Cortex of kidney (tissue), 1 donor: ENCODE measurements around the gene ERGIC3.

Experiments
- DNase-seq: peaks from one replicate; lab custom pipeline; 2025; lab: John Stamatoyannopoulos, UW

The ERGIC3 gene

DNA sequence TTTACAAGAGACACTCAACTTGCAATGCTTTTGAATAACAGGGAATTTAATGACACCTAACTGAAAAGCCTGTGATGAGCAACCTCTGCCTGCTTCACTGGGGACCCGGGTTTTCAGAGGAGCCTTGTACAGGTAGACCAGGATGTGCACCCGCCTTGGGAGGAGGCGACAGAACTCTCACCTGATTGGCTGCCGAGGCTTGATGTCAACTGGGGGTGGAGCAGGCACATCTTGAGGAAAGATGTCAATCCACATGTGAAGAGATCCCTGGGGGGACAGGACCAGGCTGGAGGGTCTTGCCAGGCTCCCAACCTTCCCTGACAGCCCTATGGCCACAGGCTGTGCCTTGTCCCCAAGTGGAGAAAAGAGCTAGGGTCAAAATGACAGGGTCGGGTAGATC lies 19.8 kb downstream of the ERGIC3 start:
- no peak for DNase-seq

DNA sequence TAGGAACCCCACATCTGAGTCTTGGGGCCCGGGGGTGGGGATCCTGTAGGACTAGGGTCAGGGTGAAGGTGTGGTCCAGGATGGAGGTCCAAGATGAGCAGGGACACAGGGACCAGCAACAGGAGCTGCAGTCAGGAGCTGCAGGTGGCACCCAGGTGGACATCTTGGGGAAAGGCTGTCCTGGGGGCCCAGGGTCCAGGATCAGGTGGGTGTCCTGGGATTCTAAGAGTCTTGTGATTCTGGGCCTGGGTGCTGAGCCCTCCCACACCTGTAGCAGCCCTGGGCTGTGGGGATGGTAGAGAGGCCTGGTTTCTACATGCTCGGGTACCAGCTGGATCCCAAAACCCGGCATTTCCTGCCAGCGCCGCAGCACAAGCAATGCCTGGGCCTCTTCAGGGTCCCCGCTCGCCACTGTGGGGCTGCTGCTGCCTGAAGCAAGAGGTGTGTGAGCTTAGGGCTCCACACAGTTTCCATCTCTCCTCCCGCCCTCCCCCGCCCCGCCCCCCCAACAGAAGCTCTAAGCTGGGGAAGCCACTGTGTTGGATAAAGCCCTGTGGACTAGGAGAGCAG lies 20.7 kb downstream of the ERGIC3 start:
- DNase-seq: no peak

DNA sequence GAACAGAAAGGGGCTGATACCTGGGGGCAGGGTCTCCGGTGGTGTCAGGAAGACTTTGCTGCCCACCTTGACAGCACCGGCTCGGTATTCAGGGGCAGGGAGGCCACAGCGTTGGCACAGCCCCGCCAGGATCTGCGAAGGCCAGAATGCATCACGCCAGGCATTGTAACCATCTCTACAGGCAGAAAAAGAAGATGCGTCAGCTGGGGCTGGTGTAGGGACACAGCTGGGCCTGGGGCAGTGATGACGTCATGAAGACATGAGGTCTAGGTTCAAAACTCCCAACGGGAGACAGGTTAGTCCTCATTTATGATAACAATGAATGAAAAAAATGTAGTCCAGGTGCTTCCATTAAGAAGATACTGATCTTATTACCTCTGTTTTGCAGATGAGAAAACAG lies 22.0 kb downstream of the ERGIC3 start:
- no peak for DNase-seq

DNA sequence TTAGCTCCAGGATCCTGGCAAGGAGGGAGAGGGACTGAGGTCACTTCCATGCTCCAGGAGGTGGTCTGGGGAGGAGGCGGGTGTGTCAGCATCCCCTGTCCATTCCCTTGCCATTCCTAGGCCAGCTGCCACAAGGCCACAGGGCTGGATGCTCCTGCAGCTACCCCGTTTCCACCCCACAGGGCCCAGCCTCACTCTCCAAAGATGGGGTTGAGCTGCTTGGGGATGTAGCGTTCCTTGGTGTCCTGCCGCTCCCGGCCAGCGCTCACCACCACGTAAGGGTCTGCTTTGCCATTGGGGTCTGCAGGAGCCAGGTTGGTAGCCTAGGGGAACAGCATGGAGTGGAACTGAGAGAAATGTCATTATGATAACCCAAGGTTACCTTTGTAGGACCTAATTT lies 23.0 kb downstream of the ERGIC3 start:
- DNase-seq: no peak

DNA sequence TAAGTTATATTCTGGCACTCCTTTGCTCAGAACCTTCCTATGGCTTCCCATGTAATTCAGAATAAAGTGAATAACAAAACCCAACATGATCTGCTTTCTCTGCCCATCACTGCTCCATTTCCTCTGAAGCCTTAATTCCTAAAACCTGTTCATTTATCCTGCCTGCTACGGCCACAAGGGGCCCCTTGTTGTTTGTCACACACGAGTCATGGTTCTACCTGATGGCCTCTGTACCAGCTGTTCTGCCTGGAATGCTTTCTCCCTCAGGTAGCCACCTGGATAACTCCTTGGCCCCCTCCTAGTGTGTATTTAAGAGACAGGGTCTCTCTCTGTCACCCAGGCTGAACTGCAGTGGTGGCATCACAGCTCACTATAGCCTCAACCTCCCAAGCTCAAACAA lies 26.8 kb downstream of the ERGIC3 start:
- no peak for DNase-seq

DNA sequence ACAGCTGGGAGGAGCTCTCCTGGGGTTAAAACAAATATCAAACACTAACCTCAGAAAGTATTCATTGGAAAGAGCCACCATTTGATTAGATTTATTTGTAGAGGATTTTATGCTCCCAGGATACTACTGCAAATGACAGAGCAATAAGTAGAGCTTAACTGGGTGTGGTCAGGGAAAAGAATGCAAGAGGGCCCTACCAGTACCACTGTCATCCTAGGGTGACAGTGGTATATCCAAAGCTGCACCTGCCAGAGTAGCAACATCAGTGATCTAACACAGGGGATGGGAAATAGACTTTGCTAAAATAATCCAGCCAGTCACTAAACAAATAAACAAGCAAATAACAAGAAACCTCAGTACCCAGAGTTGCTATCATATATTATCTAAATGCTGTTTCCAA lies 29.7 kb downstream of the ERGIC3 start:
- no peak for DNase-seq

DNA sequence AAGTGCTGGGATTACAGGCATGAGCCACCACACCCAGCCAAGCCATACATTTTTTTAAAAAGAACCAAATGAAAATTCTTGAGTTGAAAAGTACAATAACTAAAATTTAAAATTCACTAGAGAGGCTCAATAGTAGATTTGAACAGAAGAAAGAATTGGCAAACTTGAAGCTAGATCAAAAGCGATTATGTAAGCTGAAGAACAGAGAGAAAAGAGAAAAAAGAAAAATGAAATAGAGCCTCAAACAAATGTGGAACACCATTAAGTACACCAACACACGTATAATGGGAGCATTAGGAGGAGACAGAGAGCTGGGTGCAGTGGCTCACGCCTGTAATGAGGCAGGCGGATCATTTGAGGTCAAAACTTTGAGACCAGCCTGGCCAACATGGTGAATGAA lies 31.0 kb downstream of the ERGIC3 start:
- no peak for DNase-seq

DNA sequence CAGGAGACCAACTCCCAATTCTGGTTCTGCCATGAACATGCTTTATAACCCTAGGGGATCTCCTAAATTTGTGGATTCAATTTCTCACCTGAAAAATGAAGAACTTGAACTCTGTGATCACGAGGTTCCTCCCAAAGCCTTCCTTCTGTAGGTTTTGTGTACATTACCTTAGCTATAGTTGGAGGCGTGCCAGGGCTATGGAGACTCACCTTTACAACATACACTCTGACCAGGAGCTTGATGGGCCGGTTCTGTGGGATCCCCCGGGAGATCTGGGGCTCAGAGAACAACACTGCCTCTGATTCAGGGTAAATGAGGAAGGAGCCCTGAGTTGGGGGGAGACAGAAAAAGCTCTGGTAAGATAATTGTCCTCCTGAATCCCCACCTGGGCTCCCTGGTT lies 34.1 kb downstream of the ERGIC3 start:
- no peak for DNase-seq

DNA sequence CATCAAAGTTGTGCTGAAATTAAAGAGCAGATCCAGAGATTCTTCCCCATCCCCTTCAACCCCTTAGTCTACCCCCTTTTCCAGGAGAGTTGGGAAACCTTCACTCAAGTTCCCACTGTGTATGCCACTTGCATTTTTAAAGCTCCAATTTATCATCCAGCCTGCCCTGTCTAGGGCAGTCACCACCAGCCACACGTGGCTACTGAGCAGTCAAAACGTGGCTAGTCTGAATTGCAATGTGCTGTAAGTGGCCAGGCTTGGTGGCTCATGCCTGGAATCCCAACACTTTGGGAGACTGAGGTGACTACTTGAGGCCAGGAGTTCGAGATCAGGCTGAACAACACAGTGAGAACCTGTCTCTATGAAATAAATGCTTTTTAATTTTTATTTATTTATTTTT lies 34.9 kb downstream of the ERGIC3 start:
- no peak for DNase-seq

DNA sequence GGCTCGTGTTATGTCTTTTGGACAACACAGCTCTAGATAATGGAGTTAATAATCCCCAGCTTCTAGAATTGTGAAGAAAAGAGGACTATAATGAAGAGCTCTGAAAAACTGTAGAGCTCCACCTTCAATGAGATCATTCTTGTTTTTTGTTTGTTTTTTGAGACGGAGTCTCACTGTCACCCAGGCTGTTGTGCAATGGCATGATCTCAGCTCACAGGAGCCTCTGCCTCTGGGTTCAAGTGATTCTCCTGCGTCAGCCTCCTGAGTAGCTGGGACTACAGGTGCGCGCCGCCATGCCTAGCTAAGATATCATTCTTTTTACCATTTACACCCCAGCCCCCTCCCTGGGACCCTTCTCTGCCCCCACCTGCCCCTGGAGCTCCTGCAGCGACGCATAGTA lies 36.6 kb downstream of the ERGIC3 start:
- no peak for DNase-seq

DNA sequence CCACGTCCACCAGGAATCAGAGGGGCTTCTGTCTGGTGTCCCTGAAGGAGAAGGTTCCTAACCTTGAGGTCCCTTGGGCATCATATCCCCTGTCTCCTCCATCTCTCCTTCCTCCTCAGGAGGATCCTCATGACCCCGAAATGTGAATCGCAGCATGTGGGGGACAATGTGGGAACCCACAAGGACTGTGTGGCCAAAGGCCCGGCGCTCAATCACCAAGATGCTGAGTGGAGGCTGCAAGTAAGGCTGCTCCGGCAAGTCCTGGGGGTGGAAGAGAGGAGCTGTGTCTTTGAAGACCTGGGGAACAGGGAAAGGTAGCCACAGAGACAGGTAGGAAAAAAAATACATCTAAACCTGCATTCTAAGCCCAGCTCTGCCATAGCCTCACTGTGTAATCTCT lies 37.3 kb downstream of the ERGIC3 start:
- no peak for DNase-seq

DNA sequence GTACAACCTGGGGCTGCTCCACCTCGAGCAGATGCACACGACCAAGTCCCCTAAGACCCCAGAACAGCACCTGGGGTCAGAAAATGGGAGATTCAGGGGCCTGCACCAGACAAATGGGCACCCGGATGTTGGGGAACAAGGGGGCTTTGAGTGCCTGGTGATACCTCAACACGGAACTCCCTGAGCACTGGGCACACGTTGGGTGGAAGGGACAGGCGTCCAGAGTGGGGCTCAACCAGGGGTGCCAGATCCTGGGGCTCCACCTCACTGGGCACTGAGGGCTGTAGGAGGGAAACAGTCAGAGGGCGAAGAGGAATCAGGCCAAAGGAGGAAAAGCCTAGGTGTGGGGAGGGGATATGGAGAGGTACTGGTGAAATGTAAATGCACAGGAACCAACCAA lies 40.3 kb downstream of the ERGIC3 start:
- DNase-seq: no peak

DNA sequence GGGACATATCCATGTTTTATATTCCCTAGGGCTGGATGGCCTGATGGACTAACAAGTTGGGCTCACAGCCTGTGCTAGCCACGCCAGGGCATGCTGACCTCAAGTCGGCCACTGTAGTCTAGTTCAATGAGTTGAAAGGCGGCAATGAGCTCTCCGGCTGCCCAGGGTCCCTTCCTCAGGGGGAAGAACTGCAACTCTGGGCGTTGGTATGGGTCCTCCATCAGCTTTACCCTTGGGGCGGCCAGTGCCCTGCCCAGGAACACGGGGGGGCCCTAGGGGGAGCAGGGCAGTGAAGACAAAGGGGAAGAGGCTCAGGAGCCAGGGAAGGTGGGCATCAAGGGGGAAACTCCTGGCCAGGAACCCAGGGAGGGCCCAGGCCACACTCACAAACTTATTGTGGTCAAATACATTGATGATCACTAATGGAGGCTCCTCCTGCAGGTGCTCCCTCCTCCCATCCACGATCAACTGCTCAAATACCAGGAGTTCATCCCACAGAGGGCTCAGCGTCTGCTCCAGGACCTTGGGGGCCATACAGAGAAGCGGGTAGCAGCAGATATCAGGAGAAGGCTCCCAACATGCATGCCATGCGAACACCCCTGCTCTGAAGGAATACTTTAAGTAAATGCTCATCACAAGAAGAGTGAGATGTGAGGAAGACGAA lies 41.0 kb downstream of the ERGIC3 start:
- DNase-seq: no peak

DNA sequence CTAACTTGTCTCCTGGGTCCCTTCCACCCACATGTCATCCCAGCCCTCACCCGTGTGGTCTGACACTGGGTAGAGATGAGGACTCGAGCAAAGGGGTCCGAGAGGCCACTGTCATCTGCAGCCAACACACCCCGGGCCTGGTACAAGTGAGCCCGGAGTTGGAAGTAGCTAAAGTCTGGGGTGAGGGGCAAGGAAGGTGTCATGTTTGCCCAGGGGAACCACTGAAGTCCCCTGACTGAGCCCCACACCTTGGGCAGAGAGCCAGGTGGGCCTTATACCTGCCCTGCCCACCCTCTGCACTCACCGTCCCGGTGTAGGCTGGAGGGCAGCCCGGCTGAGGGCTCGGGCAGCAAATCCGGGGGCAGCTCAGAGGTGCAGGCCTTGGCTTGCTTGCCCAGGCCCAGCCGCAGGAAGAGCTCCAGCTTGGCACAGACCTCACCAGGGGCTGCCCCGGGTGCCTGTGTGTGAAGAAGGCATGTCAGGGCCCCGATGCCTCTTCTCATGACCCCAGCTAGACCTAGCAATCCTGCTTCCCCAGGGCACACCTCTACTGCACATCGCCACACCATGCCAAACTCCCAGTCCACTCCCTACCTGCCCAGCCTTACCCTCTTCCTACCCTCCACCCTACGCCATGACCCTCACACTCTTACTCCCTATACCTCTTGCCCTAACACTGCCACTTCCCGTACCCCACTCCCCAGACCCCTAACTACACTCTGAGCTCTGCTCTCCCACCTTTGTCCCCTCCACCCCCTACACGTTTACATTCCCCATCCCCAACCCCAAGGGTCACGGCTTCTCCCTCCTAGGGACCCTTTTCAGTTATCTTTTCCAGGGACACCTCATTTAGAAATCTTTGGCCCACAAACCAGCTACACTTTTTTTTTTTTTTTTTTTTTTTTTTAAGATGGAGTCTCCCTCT lies 42.0 kb downstream of the ERGIC3 start:
- DNase-seq: no peak

DNA sequence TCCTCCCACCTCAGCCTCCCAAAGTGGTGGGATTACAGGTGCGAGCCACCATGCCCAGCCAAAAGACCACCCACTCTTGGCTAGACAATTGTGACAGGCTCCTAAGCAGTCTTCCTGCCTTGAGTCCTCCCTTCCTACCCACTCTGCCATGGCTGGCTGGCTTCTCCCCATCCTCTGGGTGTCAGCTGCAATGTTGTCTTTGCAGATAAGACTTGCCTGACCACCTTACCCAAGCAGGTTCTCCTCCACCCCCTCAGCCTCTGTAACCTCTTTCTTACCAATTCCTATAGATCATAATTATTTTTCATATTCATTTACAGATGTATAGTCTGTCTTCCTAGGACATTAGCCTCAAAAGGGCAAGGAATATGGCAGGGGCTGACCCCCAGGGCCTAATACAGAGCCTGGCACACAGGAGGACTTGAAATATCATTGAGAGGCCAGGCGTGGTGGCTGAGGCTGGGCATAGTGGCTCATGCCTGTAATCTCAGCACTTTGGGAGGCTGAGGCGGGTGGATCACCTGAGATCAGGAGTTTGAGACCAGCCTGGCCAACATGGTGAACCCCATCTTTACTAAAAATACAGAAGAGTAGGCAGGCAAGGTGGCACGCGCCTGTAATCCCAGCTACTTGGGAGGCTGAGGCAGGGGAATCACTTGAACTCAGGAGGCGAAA lies 45.0 kb downstream of the ERGIC3 start:
- no peak for DNase-seq

DNA sequence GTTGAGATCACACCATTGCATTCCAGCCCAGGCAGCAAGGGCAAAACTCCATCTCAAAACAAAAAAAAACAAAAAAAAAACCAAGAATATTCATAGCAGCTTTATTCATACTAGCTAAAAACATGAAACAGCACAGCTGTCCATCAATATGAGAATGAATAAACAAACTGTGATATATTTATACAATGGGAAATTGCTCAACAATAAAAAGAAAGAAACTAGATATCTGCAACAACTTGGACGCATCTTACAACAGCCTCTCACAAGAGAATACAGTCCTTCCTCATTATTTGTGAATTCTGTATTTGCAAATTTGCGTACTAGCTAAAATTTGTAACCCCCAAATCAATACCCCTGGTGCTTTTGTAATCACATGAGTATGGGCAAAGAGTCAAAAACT lies 45.6 kb downstream of the ERGIC3 start:
- no peak for DNase-seq

DNA sequence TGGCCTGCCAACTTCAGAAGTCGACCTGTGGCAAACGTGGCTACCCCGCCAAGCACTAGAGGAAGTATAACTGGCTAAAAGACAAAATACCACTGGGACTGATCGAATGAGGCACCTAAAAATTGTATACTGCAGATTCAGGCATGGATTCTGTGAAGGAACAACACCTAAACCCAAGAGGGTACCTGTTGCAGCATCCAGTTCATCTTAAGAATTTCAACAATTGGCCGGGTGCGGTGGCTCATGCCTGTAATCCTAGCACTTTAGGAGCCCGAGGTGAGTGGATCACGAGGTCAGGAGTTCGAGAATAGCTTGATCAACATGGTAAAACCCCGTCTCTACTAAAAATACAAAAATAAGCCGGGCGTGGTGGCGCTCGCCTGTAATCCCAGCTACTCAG lies 46.5 kb downstream of the ERGIC3 start:
- DNase-seq: no peak

DNA sequence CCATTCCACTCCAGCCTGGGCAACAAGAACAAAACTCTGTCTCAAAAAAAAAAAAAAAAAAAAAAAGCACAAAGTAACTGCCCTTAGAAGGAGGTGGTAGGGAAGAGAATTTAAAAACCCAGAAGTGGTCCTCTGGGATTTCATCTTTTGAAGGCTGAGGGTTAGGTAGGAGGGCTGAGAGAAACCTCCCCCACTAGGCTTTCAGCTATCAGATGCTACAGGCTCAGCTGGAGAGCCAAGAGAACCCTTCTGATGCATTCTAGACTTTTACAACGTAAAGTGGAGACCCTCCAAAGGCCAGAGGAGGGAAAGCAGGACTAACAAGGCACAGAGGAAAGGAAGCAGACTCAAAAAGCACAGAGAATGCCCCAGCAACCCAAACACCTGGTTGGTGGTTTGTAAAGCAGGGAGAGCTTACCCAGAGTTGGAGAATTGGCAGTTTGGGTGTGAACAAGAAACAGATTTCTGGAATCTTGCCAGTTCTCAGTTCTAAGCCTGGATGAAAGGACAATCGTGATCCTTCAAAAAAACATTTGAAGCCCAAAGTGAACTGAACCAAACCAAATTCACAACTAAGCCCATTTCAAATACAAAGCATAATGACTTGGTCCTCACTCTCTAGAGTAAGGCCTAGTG lies 50.6 kb downstream of the ERGIC3 start:
- DNase-seq: no peak

DNA sequence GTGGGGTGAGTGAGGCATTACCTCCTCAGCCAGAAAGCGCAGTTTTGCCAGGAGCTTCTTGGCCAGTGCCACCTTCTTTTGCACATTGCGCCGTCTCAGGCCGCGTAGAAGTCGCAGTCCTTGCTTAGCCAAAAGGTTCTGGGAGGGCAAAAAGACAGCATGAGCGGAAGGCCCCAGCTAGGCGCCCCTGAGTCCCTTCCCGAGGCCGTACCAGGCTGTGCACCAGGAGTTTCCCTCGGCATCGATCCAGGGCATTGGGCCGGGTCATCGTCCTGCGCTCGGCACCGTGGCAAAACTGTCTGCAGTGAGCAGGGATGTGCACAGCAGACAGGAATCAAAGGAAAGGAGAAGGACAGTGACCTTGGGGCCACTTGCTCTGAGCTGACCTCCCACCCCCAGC lies 53.6 kb downstream of the ERGIC3 start:
- no peak for DNase-seq

DNA sequence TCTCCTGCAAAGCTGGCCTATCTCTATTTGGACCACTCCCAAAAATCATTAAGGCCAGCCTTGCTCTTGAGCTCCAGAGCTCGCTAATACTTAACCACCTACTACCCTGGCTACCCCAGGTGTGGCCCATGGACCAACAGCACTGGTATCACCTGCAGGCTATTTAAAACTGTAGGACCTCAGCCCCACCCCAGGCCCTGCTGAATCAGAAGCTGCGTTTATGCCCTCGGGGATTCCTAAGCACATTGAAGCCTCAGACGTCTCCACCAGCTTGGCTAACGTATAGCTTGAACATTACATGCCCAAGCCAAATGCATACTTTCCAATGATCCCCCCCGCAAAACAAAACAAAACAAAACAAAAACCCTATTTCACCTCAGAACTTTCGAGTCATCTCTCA lies 54.0 kb downstream of the ERGIC3 start:
- no peak for DNase-seq

DNA sequence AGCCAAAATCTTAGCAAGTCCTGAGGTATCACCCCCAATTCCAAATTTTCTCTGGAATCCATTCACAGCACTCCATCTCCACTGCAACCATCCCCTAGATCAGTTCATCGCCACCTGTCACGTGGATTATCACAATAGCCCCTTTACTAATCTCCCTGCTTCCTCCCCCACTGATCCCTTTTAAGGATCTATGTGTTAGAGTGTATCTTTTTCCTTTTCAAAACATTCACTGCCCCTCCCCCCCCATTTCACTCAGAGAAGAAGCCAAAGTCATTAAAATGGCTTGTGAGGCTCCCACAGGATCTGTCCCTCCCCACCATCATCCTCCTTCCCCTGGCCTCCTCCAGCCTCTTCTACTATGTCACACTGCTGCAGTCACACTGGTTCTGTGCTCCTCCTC lies 55.3 kb downstream of the ERGIC3 start:
- no peak for DNase-seq

DNA sequence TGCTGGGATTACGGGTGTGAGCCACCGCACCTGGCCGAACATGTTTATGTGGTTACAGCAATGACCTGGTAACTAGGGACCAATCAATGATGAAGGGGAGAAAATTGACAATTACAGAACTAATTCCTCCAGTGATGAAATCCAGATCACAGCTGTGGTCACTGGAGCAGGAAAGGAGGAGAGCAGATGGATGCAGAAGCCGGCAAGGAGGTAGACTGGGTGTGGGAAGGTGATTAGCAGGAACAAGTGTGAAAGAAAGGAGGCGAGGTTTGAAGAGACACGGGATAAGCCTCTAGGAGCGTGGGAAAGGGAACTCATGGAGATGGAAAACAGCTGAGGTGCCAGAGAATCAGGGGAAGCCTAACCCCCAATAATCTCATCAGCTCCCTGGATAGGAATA lies 56.6 kb downstream of the ERGIC3 start:
- DNase-seq: no peak
